GM06990 (cell line): ENCODE results near the gene SLC11A2.
"Not testable (repeated sequence)": the region's sequence is repeated elsewhere in the genome, so short reads cannot be mapped to it uniquely, and the experiment has no call there.

Source experiments
- DNase-seq: peaks from one replicate; pipeline ENCODE4 v3.0.0-alpha.2; 2011; ENCODE audit not compliant: insufficient read length; ENCODE audit errors: extremely low read depth
- H3K27me3 ChIP-seq: replicated peaks from 2 replicates; pipeline ENCODE4 v1.6.0; 2011; ENCODE audit warnings: low read length; ENCODE audit not compliant: control insufficient read depth, insufficient read depth
- H3K36me3 ChIP-seq: 2 replicates; pipeline ENCODE4 v1.5.1; 2011; ENCODE audit warnings: low read length; ENCODE audit not compliant: control insufficient read depth, insufficient read depth
- H3K4me3 ChIP-seq: replicated peaks from 2 replicates; pipeline ENCODE4 v1.5.1; 2011; ENCODE audit warnings: low read depth, mild to moderate bottlenecking, control low read depth, low read length
- CTCF ChIP-seq: IDR thresholded peaks from 2 replicates; pipeline ENCODE4 v1.5.1; 2011; ENCODE audit warnings: low read length, control low read depth, mild to moderate bottlenecking, inconsistent platforms; ENCODE audit not compliant: insufficient read depth, poor library complexity, severe bottlenecking

The SLC11A2 gene

GRCh38 chr12:50961708-50962107 lies 64.5 kb downstream of the SLC11A2 start:
- no peaks in the 10 kb centered on the region for H3K36me3 ChIP-seq
- TF ChIP-seq CTCF: no peak
- no peaks in the 10 kb centered on the region for H3K27me3 ChIP-seq
- no peak overlapping the region for H3K4me3 ChIP-seq
- DNase-seq: no peak

GRCh38 chr12:50960130-50960529 lies 66.1 kb downstream of the SLC11A2 start:
- no peak for TF ChIP-seq CTCF
- no peaks in the 10 kb centered on the region for H3K27me3 ChIP-seq
- no peak overlapping the region for H3K4me3 ChIP-seq
- no peaks in the 10 kb centered on the region for H3K36me3 ChIP-seq
- DNase-seq: no peak

GRCh38 chr12:50955697-50956096 lies 70.5 kb downstream of the SLC11A2 start:
- no peaks in the 10 kb centered on the region for H3K36me3 ChIP-seq
- no peaks in the 10 kb centered on the region for H3K27me3 ChIP-seq
- TF ChIP-seq CTCF: no peak
- no peak for DNase-seq
- no peak overlapping the region for H3K4me3 ChIP-seq

GRCh38 chr12:50955288-50955687 lies 70.9 kb downstream of the SLC11A2 start:
- H3K27me3 ChIP-seq: no peaks in the 10 kb centered on the region
- TF ChIP-seq CTCF: no peak
- H3K4me3 ChIP-seq: no peak overlapping the region
- no peaks in the 10 kb centered on the region for H3K36me3 ChIP-seq
- DNase-seq: no peak

GRCh38 chr12:50954789-50955188 lies 71.4 kb downstream of the SLC11A2 start:
- H3K4me3 ChIP-seq, H3K27me3 ChIP-seq, H3K36me3 ChIP-seq, DNase-seq: not testable (repeated sequence)

GRCh38 chr12:50953047-50953446 lies 73.1 kb downstream of the SLC11A2 start:
- no peak for TF ChIP-seq CTCF
- Histone ChIP-seq H3K4me3 (no peak overlapping the region), H3K36me3 (no peaks in the 10 kb centered on the region), H3K27me3 (no peaks in the 10 kb centered on the region)
- no peak for DNase-seq
